ENCODE measurements around the gene CARD11. TPM values are rescaled to one million over a fixed set of nuclear protein-coding genes. Genes with fewer than 3 reads are reported as not detected.

The CARD11 gene
- total and polyA plus RNA-seq, 2 experiments from 2014 or later: 17.7 to 29.0 TPM

DNA sequence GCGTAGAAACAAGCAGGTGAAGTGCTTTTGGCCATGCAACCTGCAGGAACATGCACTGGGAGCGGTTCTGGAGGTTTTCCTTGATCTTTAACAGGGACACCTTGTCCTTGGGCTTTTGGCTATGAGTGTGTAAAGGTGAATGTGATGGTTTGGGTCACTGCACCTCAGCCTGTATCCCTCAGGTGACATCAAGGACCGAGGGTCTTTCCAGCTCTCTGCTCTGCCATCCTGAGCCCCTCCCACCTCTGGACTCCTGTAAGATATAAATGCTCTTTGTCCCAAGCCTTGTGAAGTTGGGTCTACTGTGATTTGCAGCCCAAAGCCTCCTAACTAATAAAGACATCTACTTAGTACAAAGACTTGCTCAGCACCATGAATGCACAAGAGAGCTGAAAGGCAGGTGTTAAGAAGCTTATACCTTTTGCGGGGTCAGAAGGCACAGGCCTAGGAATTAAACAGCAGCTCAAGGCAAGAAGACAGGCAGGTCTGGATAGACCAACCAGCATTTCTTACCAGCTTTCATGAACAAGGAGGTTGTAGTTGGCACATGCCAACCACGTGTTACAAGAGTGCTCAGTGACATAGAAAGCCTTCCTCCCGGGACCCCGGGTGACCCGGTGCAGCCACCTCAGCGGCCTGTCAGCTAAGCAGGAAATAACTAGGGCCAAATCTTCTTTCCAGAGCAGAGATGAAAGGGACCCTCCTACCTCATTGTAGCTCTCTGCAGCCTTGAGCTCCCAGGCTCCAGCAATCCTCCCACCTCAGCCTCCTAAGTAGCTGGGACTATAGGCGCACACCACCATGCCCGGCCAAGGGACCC lies 89.9 kb downstream of the CARD11 start:
- ATAC-seq: no peak
- no peak overlapping the region for H3K4me2 ChIP-seq

More for the DNA sequence above, 89.9 kb downstream of the CARD11 start:
- no peak overlapping the region for H3K27ac ChIP-seq (ENCODE audit: low read depth)
- no peaks in the 10 kb centered on the region for H4K20me1 ChIP-seq (replicated peaks; ENCODE audit: insufficient read depth)
- no peak overlapping the region for H3K4me3 ChIP-seq
- no peaks in the 10 kb centered on the region for H3K79me2 ChIP-seq (replicated peaks; ENCODE audit: insufficient read depth)
- no peak for DNase-seq (ENCODE audit: low spot score)
- no peaks in the 10 kb centered on the region for H3F3A ChIP-seq (replicated peaks; ENCODE audit: low read depth)
- peaks cover 2% of the 10 kb centered on the region; the same call in 1 of the 2 replicates for H3K4me1 ChIP-seq (ENCODE audit: insufficient read depth)
- TF ChIP-seq ZNF114 (CRISPR knock-in tag; IDR thresholded peaks at IDR 0.05): no peak
- no peak for TF ChIP-seq ZNF331 (CRISPR knock-in tag; IDR thresholded peaks at IDR 0.05; ENCODE audit: low read depth)
- TF ChIP-seq, protein P1, sequence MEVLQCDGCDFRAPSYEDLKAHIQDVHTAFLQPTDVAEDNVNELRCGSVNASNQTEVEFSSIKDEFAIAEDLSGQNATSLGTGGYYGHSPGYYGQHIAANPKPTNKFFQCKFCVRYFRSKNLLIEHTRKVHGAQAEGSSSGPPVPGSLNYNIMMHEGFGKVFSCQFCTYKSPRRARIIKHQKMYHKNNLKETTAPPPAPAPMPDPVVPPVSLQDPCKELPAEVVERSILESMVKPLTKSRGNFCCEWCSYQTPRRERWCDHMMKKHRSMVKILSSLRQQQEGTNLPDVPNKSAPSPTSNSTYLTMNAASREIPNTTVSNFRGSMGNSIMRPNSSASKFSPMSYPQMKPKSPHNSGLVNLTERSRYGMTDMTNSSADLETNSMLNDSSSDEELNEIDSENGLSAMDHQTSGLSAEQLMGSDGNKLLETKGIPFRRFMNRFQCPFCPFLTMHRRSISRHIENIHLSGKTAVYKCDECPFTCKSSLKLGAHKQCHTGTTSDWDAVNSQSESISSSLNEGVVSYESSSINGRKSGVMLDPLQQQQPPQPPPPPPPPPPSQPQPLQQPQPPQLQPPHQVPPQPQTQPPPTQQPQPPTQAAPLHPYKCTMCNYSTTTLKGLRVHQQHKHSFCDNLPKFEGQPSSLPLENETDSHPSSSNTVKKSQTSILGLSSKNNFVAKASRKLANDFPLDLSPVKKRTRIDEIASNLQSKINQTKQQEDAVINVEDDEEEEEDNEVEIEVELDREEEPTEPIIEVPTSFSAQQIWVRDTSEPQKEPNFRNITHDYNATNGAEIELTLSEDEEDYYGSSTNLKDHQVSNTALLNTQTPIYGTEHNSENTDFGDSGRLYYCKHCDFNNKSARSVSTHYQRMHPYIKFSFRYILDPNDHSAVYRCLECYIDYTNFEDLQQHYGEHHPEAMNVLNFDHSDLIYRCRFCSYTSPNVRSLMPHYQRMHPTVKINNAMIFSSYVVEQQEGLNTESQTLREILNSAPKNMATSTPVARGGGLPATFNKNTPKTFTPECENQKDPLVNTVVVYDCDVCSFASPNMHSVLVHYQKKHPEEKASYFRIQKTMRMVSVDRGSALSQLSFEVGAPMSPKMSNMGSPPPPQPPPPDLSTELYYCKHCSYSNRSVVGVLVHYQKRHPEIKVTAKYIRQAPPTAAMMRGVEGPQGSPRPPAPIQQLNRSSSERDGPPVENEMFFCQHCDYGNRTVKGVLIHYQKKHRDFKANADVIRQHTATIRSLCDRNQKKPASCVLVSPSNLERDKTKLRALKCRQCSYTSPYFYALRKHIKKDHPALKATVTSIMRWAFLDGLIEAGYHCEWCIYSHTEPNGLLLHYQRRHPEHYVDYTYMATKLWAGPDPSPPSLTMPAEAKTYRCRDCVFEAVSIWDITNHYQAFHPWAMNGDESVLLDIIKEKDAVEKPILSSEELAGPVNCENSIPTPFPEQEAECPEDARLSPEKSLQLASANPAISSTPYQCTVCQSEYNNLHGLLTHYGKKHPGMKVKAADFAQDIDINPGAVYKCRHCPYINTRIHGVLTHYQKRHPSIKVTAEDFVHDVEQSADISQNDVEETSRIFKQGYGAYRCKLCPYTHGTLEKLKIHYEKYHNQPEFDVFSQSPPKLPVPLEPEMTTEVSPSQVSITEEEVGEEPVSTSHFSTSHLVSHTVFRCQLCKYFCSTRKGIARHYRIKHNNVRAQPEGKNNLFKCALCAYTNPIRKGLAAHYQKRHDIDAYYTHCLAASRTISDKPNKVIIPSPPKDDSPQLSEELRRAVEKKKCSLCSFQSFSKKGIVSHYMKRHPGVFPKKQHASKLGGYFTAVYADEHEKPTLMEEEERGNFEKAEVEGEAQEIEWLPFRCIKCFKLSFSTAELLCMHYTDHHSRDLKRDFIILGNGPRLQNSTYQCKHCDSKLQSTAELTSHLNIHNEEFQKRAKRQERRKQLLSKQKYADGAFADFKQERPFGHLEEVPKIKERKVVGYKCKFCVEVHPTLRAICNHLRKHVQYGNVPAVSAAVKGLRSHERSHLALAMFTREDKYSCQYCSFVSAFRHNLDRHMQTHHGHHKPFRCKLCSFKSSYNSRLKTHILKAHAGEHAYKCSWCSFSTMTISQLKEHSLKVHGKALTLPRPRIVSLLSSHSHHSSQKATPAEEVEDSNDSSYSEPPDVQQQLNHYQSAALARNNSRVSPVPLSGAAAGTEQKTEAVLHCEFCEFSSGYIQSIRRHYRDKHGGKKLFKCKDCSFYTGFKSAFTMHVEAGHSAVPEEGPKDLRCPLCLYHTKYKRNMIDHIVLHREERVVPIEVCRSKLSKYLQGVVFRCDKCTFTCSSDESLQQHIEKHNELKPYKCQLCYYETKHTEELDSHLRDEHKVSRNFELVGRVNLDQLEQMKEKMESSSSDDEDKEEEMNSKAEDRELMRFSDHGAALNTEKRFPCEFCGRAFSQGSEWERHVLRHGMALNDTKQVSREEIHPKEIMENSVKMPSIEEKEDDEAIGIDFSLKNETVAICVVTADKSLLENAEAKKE (CRISPR knock-in tag; IDR thresholded peaks at IDR 0.05): no peak
- TF ChIP-seq, protein P2, sequence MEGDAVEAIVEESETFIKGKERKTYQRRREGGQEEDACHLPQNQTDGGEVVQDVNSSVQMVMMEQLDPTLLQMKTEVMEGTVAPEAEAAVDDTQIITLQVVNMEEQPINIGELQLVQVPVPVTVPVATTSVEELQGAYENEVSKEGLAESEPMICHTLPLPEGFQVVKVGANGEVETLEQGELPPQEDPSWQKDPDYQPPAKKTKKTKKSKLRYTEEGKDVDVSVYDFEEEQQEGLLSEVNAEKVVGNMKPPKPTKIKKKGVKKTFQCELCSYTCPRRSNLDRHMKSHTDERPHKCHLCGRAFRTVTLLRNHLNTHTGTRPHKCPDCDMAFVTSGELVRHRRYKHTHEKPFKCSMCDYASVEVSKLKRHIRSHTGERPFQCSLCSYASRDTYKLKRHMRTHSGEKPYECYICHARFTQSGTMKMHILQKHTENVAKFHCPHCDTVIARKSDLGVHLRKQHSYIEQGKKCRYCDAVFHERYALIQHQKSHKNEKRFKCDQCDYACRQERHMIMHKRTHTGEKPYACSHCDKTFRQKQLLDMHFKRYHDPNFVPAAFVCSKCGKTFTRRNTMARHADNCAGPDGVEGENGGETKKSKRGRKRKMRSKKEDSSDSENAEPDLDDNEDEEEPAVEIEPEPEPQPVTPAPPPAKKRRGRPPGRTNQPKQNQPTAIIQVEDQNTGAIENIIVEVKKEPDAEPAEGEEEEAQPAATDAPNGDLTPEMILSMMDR (conservative IDR thresholded peaks at IDR 0.05; ENCODE audit: low read depth in 2 of 2): no peak
- TF ChIP-seq CREB1 (CRISPR knock-in tag; IDR thresholded peaks at IDR 0.05; ENCODE audit: low read depth): no peak
- TF ChIP-seq JUNB (IDR thresholded peaks at IDR 0.05; ENCODE audit: unreplicated experiment): no peak
- no peak for TF ChIP-seq EZH2 (IDR thresholded peaks at IDR 0.05; ENCODE audit: low read depth, unreplicated experiment)
- no peak for TF ChIP-seq EZH2phosphoT487 (IDR thresholded peaks at IDR 0.05; ENCODE audit: unreplicated experiment)
- no peak for TF ChIP-seq POLR2AphosphoS5 (IDR thresholded peaks at IDR 0.05; ENCODE audit: low read depth)
- TF ChIP-seq, protein P3, sequence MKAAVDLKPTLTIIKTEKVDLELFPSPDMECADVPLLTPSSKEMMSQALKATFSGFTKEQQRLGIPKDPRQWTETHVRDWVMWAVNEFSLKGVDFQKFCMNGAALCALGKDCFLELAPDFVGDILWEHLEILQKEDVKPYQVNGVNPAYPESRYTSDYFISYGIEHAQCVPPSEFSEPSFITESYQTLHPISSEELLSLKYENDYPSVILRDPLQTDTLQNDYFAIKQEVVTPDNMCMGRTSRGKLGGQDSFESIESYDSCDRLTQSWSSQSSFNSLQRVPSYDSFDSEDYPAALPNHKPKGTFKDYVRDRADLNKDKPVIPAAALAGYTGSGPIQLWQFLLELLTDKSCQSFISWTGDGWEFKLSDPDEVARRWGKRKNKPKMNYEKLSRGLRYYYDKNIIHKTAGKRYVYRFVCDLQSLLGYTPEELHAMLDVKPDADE (IDR thresholded peaks at IDR 0.05): no peak
- TF ChIP-seq STAT1 (IDR thresholded peaks at IDR 0.05; ENCODE audit: unreplicated experiment): no peak
- H3K9me3 Mint-ChIP-seq: peaks cover 32% of the 10 kb centered on the region
- H3K27ac Mint-ChIP-seq: no peak overlapping the region
- peaks cover 4% of the 10 kb centered on the region for H3K27me3 Mint-ChIP-seq (ENCODE audit: insufficient read depth, low read depth, poor library complexity)
- no peaks in the 10 kb centered on the region for H3K27me3 ChIP-seq (ENCODE audit: insufficient read depth)
- H3K36me3 Mint-ChIP-seq (ENCODE audit: low read depth): peaks cover 45% of the 10 kb centered on the region
- 0 out of 2 replicates have a peak, but pooled peaks cover 3% of the 10 kb centered on the region for H3K9me2 ChIP-seq (ENCODE audit: insufficient read depth)
- H3K4me1 Mint-ChIP-seq: peaks cover 9% of the 10 kb centered on the region; the same call in 1 of the 3 replicates
- 0 out of 2 replicates have a peak, but pooled peaks cover 4% of the 10 kb centered on the region for H3K36me3 ChIP-seq (ENCODE audit: insufficient read depth)
- no peak overlapping the region for H3K4me3 Mint-ChIP-seq
- no peak overlapping the region for H2AFZ ChIP-seq
